ENCODE results near the gene LYSMD3.
A peak's percentile ranks its signal among the peaks of the same experiment; 100 is the strongest.

LYSMD3 gene

GRCh38 chr5:90529939-90530677 lies 724 bp upstream of the LYSMD3 start:
- Histone ChIP-seq H3K27ac (ENCODE audit: low read depth, low read length) (peak overlapping the region; percentile 64), H3K9me3 (ENCODE audit: control insufficient read depth in 1 of 2, low read length in 2 of 2) (no peaks in the 10 kb centered on the region), H3K27me3 (ENCODE audit: control insufficient read depth in 1 of 2, insufficient read depth in 2 of 2, low read length in 2 of 2) (peaks cover 4 to 8% of the 10 kb centered on the region in 2 donors), H3K4me1 (ENCODE audit: control insufficient read depth in 1 of 2, insufficient read depth in 2 of 2, low read length in 2 of 2) (peaks cover 27 to 35% of the 10 kb centered on the region in 2 donors), H3K4me3 (ENCODE audit: low read depth in 1 of 2, low read length in 2 of 2) (peak overlapping the region; percentile 91 to 98), H3K36me3 (ENCODE audit: control insufficient read depth in 1 of 2, insufficient read depth in 2 of 2, low read length in 2 of 2) (no peaks in the 10 kb centered on the region), H3K9ac (ENCODE audit: low read depth in 1 of 2, low read length in 2 of 2) (peak overlapping the region; percentile 69 to 99)

- peaks cover 0 to 12% of the 10 kb centered on the region in 2 donors for H3K36me3 ChIP-seq (ENCODE audit: control insufficient read depth in 1 of 2, insufficient read depth in 2 of 2, low read length in 2 of 2)
- peak overlapping the region; percentile 94 for H3K27ac ChIP-seq (ENCODE audit: low read depth, low read length)
- peaks cover 27 to 35% of the 10 kb centered on the region in 2 donors for H3K4me1 ChIP-seq (ENCODE audit: control insufficient read depth in 1 of 2, insufficient read depth in 2 of 2, low read length in 2 of 2)
- H3K9me3 ChIP-seq (ENCODE audit: control insufficient read depth in 1 of 2, low read length in 2 of 2) = no peaks in the 10 kb centered on the region
- H3K27me3 ChIP-seq (ENCODE audit: control insufficient read depth in 1 of 2, insufficient read depth in 2 of 2, low read length in 2 of 2) = peaks cover 1 to 8% of the 10 kb centered on the region in 2 donors
- H3K4me3 ChIP-seq (ENCODE audit: low read depth in 1 of 2, low read length in 2 of 2) = peak overlapping the region; percentile 98
- H3K9ac ChIP-seq (ENCODE audit: low read depth in 1 of 2, low read length in 2 of 2) = peak overlapping the region; percentile 98 to 99
These were observed 687 bp downstream of the LYSMD3 start for GRCh38 chr5:90528601-90529193.

- Histone ChIP-seq H3K4me3 (ENCODE audit: low read depth in 1 of 2, low read length in 2 of 2) (no peak overlapping the region), H3K27me3 (ENCODE audit: control insufficient read depth in 1 of 2, insufficient read depth in 2 of 2, low read length in 2 of 2) (no peaks in the 10 kb centered on the region), H3K27ac (ENCODE audit: low read depth, low read length) (no peak overlapping the region), H3K36me3 (ENCODE audit: control insufficient read depth in 1 of 2, insufficient read depth in 2 of 2, low read length in 2 of 2) (peaks cover 12 to 32% of the 10 kb centered on the region in 2 donors), H3K9me3 (ENCODE audit: control insufficient read depth in 1 of 2, low read length in 2 of 2) (no peaks in the 10 kb centered on the region), H3K9ac (ENCODE audit: low read depth in 1 of 2, low read length in 2 of 2) (no peak overlapping the region), H3K4me1 (ENCODE audit: control insufficient read depth in 1 of 2, insufficient read depth in 2 of 2, low read length in 2 of 2) (no peaks in the 10 kb centered on the region)
These were observed 10.3 kb downstream of the LYSMD3 start for GRCh38 chr5:90519081-90519480.

GRCh38 chr5:90518661-90519060 lies 10.7 kb downstream of the LYSMD3 start:
- Histone ChIP-seq H3K36me3 (ENCODE audit: control insufficient read depth in 1 of 2, insufficient read depth in 2 of 2, low read length in 2 of 2) (peaks cover 12 to 28% of the 10 kb centered on the region in 2 donors), H3K27ac (ENCODE audit: low read depth, low read length) (no peak overlapping the region), H3K4me1 (ENCODE audit: control insufficient read depth in 1 of 2, insufficient read depth in 2 of 2, low read length in 2 of 2) (no peaks in the 10 kb centered on the region), H3K4me3 (ENCODE audit: low read depth in 1 of 2, low read length in 2 of 2) (no peak overlapping the region), H3K9me3 (ENCODE audit: control insufficient read depth in 1 of 2, low read length in 2 of 2) (no peaks in the 10 kb centered on the region), H3K27me3 (ENCODE audit: control insufficient read depth in 1 of 2, insufficient read depth in 2 of 2, low read length in 2 of 2) (no peaks in the 10 kb centered on the region), H3K9ac (ENCODE audit: low read depth in 1 of 2, low read length in 2 of 2) (no peak overlapping the region)

- no peaks in the 10 kb centered on the region for H3K27me3 ChIP-seq (ENCODE audit: control insufficient read depth in 1 of 2, insufficient read depth in 2 of 2, low read length in 2 of 2)
- H3K9me3 ChIP-seq (ENCODE audit: control insufficient read depth in 1 of 2, low read length in 2 of 2) = no peaks in the 10 kb centered on the region
- no peak overlapping the region for H3K9ac ChIP-seq (ENCODE audit: low read depth in 1 of 2, low read length in 2 of 2)
- H3K36me3 ChIP-seq (ENCODE audit: control insufficient read depth in 1 of 2, insufficient read depth in 2 of 2, low read length in 2 of 2) = peaks cover 5 to 8% of the 10 kb centered on the region in 2 donors
- H3K4me1 ChIP-seq (ENCODE audit: control insufficient read depth in 1 of 2, insufficient read depth in 2 of 2, low read length in 2 of 2) = no peaks in the 10 kb centered on the region
- H3K27ac ChIP-seq (ENCODE audit: low read depth, low read length) = no peak overlapping the region
- H3K4me3 ChIP-seq (ENCODE audit: low read depth in 1 of 2, low read length in 2 of 2) = no peak overlapping the region
These were observed 14.9 kb downstream of the LYSMD3 start for GRCh38 chr5:90514520-90514919.

- Histone ChIP-seq H3K27me3 (ENCODE audit: control insufficient read depth in 1 of 2, insufficient read depth in 2 of 2, low read length in 2 of 2) (no peaks in the 10 kb centered on the region), H3K4me3 (ENCODE audit: low read depth in 1 of 2, low read length in 2 of 2) (no peak overlapping the region), H3K9ac (ENCODE audit: low read depth in 1 of 2, low read length in 2 of 2) (no peak overlapping the region), H3K9me3 (ENCODE audit: control insufficient read depth in 1 of 2, low read length in 2 of 2) (no peaks in the 10 kb centered on the region), H3K27ac (ENCODE audit: low read depth, low read length) (no peak overlapping the region), H3K4me1 (ENCODE audit: control insufficient read depth in 1 of 2, insufficient read depth in 2 of 2, low read length in 2 of 2) (no peaks in the 10 kb centered on the region), H3K36me3 (ENCODE audit: control insufficient read depth in 1 of 2, insufficient read depth in 2 of 2, low read length in 2 of 2) (no peaks in the 10 kb centered on the region)
These were observed 18.9 kb downstream of the LYSMD3 start for GRCh38 chr5:90510438-90510837.

GRCh38 chr5:90506221-90506620 lies 23.2 kb downstream of the LYSMD3 start:
- H3K27me3 ChIP-seq (ENCODE audit: control insufficient read depth in 1 of 2, insufficient read depth in 2 of 2, low read length in 2 of 2) = no peaks in the 10 kb centered on the region
- no peak overlapping the region for H3K9ac ChIP-seq (ENCODE audit: low read depth in 1 of 2, low read length in 2 of 2)
- no peaks in the 10 kb centered on the region for H3K36me3 ChIP-seq (ENCODE audit: control insufficient read depth in 1 of 2, insufficient read depth in 2 of 2, low read length in 2 of 2)
- no peaks in the 10 kb centered on the region for H3K4me1 ChIP-seq (ENCODE audit: control insufficient read depth in 1 of 2, insufficient read depth in 2 of 2, low read length in 2 of 2)
- H3K9me3 ChIP-seq (ENCODE audit: control insufficient read depth in 1 of 2, low read length in 2 of 2) = no peaks in the 10 kb centered on the region
- no peak overlapping the region for H3K4me3 ChIP-seq (ENCODE audit: low read depth in 1 of 2, low read length in 2 of 2)
- H3K27ac ChIP-seq (ENCODE audit: low read depth, low read length) = no peak overlapping the region

GRCh38 chr5:90504743-90505142 lies 24.6 kb downstream of the LYSMD3 start:
- no peak overlapping the region for H3K27ac ChIP-seq (ENCODE audit: low read depth, low read length)
- no peaks in the 10 kb centered on the region for H3K27me3 ChIP-seq (ENCODE audit: control insufficient read depth in 1 of 2, insufficient read depth in 2 of 2, low read length in 2 of 2)
- H3K9me3 ChIP-seq (ENCODE audit: control insufficient read depth in 1 of 2, low read length in 2 of 2) = no peaks in the 10 kb centered on the region
- no peaks in the 10 kb centered on the region for H3K4me1 ChIP-seq (ENCODE audit: control insufficient read depth in 1 of 2, insufficient read depth in 2 of 2, low read length in 2 of 2)
- no peak overlapping the region for H3K9ac ChIP-seq (ENCODE audit: low read depth in 1 of 2, low read length in 2 of 2)
- no peaks in the 10 kb centered on the region for H3K36me3 ChIP-seq (ENCODE audit: control insufficient read depth in 1 of 2, insufficient read depth in 2 of 2, low read length in 2 of 2)
- H3K4me3 ChIP-seq (ENCODE audit: low read depth in 1 of 2, low read length in 2 of 2) = no peak overlapping the region

GRCh38 chr5:90503596-90503995 lies 25.8 kb downstream of the LYSMD3 start:
- H3K27me3 ChIP-seq (ENCODE audit: control insufficient read depth in 1 of 2, insufficient read depth in 2 of 2, low read length in 2 of 2) = no peaks in the 10 kb centered on the region
- no peaks in the 10 kb centered on the region for H3K9me3 ChIP-seq (ENCODE audit: control insufficient read depth in 1 of 2, low read length in 2 of 2)
- H3K4me1 ChIP-seq (ENCODE audit: control insufficient read depth in 1 of 2, insufficient read depth in 2 of 2, low read length in 2 of 2) = no peaks in the 10 kb centered on the region
- no peaks in the 10 kb centered on the region for H3K36me3 ChIP-seq (ENCODE audit: control insufficient read depth in 1 of 2, insufficient read depth in 2 of 2, low read length in 2 of 2)
- no peak overlapping the region for H3K9ac ChIP-seq (ENCODE audit: low read depth in 1 of 2, low read length in 2 of 2)
- H3K27ac ChIP-seq (ENCODE audit: low read depth, low read length) = no peak overlapping the region
- no peak overlapping the region for H3K4me3 ChIP-seq (ENCODE audit: low read depth in 1 of 2, low read length in 2 of 2)

- H3K4me3 ChIP-seq (ENCODE audit: low read depth in 1 of 2, low read length in 2 of 2) = no peak overlapping the region
- no peak overlapping the region for H3K27ac ChIP-seq (ENCODE audit: low read depth, low read length)
- H3K4me1 ChIP-seq (ENCODE audit: control insufficient read depth in 1 of 2, insufficient read depth in 2 of 2, low read length in 2 of 2) = no peaks in the 10 kb centered on the region
- no peaks in the 10 kb centered on the region for H3K27me3 ChIP-seq (ENCODE audit: control insufficient read depth in 1 of 2, insufficient read depth in 2 of 2, low read length in 2 of 2)
- peaks cover 0 to 5% of the 10 kb centered on the region in 2 donors for H3K9me3 ChIP-seq (ENCODE audit: control insufficient read depth in 1 of 2, low read length in 2 of 2)
- H3K9ac ChIP-seq (ENCODE audit: low read depth in 1 of 2, low read length in 2 of 2) = no peak overlapping the region
- H3K36me3 ChIP-seq (ENCODE audit: control insufficient read depth in 1 of 2, insufficient read depth in 2 of 2, low read length in 2 of 2) = no peaks in the 10 kb centered on the region
These were observed 34.2 kb downstream of the LYSMD3 start for GRCh38 chr5:90495146-90495545.
